HG03095 (cell line): Measurements from ENCODE around the gene KRTAP10-12.

Experiments
- ATAC-seq: cut with Tn5 transposase; IDR thresholded peaks from one replicate; pipeline ENCODE4 v1.9.1; 2021; ENCODE audit warnings: moderate library complexity; ENCODE audit not compliant: unreplicated experiment

KRTAP10-12 gene

GRCh38 chr21:44710756-44711326 is 13.9 kb downstream of the KRTAP10-12 start:
- no peak for ATAC-seq

DNA sequence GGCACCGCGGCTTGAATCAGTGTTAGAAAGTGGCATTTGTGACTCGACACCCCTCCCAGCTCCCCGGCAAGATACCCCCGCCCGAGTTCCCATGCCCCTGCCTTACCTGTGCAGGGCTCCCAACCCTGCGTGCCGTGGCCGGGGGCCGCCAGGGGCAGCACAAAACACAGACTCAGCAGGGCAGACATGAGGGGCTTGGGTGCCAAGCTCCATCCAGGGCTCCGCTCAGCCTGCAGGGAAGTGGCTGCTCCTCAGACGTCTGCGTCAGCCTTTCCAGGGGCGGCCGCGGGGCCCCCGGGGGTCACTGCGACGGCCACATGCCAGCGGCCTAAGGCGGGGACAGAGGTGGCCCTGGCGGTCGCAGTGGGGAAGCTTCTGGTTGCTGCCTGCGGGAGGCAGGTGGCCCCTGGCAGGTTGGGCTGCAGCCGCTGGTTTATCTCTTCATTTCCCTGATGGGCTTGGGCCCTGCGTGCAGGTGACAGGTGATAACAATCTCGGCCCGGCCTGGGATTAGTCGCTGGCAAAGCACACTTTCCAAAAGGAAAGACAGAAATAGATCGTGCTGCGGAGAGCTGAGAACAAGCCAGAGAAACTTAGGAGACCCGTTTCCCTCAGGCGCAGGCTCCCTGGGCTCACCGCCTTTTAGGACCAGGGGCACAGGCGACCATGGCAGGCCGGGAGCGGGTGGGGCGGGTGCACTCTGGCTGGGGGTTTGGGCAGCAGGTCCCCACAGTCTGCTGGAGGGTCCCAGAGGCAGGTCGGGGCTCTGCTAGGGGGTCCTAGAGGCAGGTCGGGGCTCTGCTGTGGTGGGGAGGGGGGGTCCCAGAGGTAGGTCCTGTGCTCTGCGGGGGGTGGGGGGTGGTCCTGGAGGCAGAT is 14.6 kb downstream of the KRTAP10-12 start, which contains the start of gene TSPEAR:
Gene TSPEAR (minus strand): TSS at position 246 of the 876 bp plus-strand sequence. CDS start 58 bp downstream, at position 188.
- no peak for ATAC-seq

- no peak for ATAC-seq
Observed at GRCh38 chr21:44712203-44713028, 15.4 kb downstream of the KRTAP10-12 start.

DNA sequence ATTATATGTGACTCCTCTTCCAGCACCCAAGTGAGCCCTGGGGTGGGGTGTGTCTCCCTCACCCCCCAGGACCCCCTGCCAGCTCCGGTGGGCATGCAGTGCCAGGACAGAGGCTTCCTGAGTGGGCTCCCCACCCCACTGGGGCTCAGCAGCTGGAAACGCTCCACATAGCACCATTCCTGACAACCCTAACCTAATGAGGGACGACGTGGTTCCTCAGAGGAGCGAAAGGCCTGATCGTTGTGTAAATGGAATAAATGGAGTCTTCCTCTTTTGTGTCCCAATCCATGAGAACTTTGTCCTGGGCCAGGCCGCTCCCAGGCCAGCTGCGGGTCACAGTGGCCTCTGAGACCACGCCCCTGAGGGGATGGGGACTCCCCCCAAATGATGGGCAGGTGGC is 16.2 kb downstream of the KRTAP10-12 start:
- ATAC-seq = no peak

- ATAC-seq = no peak
Observed at GRCh38 chr21:44713846-44714245, 16.9 kb downstream of the KRTAP10-12 start.

DNA sequence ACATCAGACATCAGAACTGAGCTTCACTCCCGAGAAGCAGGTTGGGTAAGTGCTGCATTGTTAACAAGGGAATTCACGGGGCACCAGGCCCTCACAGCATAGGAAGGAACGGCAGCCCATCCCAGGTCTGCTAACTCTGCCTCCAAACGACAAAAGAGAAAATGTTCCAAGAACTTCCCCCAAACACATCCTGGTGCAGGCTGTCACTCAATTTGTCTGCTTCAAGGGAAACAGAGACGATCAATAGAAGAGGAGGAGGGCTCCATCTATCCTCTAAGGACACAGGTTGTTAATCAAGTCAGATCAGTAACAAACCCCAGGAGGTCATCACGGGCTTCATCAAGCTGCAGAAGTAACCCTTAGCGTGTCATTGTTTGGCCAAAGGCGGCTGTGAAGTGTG is 17.9 kb downstream of the KRTAP10-12 start:
- ATAC-seq = no peak

DNA sequence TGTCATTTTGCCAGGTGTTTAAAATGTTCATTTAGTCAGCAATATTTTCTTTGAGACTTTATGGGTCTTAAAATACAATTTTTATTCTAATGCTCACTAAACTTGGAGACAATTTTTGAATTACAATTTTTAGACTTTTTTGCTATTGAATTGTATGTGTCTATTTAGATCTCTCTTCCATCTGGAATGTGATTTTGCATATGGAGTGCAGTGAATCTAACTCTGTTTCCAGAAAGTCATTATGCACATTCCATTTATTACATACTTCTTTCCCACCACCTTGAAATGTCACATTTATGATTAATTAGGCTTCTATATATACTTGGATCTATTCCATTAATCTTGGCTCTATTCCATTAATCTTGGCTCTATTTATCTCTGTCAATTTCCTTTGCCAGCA is 20.0 kb downstream of the KRTAP10-12 start:
- ATAC-seq = no peak

GRCh38 chr21:44718093-44718492 is 21.1 kb downstream of the KRTAP10-12 start:
- no peak for ATAC-seq

DNA sequence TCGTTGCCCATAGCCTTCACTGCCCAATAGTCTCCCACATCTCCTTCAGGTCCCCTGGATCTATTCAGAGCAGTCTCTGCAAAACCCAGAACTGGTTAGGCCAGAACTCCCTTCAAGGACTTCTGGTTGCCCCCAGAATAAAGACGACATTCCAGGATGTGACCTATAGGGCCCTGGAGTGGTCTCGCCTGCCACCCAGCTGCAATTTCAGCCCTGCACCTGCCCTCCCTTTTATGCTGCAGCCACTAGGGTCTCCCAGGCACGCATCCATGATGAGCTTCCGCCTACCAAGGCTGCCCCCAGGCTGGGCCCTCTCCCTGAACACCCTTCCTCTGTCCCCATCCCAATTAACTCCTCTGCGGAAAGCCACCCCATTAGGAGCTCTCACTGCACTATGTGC is 21.6 kb downstream of the KRTAP10-12 start:
- ATAC-seq = no peak

- no peak for ATAC-seq
Observed at GRCh38 chr21:44720170-44720569, 23.2 kb downstream of the KRTAP10-12 start.

DNA sequence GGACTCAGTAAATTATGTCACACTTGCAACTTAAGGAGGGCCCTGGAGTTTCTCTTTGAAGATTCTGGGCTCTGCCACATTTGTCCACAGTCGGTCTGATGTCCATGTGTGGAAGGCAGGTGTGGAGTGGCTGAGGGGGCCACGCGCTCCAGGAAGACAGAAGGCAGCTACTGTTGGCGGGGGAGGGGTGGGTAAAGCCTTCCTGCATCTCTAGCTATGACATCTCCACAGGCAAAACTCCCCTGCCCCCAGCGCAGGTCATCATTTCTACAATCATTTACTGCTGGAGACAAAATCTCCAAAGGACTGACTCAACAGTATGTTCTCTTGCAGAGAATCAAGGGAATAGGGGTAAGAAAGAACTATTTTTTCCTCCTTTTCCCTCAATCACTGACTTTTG is 25.8 kb downstream of the KRTAP10-12 start:
- no peak for ATAC-seq

DNA sequence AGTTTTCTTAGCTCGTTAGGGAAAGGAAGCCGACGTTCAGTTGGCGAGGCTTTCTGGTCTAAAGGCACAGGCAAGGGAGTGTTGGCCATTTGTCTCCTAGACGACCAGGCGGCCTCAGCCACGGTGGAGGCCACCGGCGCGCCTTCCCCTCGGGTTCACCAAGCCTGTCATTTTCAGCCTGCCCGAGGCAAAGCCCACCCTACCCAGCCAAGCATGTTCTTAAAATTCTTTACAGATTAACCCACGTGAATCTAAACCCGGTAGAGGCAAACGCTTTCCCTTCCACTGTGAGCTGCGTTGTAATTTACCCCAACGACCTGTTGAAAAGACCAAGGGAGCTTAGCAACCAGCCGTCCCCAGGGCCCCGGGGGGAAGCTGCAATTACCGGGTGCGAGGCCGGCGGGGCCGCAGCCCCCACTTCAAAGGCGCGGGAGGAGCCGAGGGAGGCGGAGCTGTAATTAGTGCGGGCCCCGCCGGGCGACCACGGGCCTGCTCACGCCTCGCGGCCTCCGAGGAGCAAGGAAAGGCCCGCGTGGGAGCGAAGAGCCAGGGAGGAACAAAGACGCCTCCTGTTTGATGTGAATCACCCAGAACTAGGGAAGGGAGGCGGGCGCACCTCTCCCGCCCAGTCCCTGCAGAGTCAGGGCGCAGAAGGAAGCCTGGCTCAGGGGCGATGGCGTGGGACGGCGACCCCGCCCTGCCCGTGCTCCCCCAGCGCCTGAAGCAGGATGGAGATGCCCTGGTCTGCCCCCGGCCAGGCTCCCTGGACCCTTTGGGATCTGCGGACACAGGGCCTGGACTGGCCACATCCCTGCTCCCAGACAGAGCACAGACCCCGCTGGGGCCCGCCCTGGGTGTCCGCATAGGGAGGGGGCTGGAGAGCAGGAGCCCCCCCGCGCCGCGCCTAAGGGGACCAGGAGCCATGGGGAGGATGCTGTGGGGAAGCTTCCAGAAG is 26.5 kb downstream of the KRTAP10-12 start:
- ATAC-seq = no peak

- no peak for ATAC-seq
Observed at GRCh38 chr21:44724196-44724595, 27.2 kb downstream of the KRTAP10-12 start.

DNA sequence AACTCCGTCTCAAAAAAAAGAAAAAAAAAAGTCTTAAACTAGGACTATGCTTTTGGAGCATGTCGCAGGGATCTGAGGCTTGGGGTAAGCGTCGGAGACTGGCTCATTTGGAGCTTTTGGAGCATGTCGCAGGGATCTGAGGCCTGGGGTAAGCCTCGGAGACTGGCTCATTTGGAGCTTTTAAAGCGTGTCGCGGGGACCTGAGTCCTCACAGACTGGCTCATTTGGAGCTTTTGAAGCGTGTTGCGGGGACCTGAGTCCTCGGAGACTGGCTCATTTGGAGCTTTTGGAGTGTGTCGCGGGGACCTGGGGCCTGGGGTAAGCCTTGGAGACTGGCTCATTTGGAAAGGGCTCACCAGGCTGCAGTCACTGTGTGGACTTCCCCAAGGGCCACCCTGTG is 28.0 kb downstream of the KRTAP10-12 start:
- no peak for ATAC-seq

- ATAC-seq = no peak
Observed at GRCh38 chr21:44726826-44727225, 29.9 kb downstream of the KRTAP10-12 start.

DNA sequence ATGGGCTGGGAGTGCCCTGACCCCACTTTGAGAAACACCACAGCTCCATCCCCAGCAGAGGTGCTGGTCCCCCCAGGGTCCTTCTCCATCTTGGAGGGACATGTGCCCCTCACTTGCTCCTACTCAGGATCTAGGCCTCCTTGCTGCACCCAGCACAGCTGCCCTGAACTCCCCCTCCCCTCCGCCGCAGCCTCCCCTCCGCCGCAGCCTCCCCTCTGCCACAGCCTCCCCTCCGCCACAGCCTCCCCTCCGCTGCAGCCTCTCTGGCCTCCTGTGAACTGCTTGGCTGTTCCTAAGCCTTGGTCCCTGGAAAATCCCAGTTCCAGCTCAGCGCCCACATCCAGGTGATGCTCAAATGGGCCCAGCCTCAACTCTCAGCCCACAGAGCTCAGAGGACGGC is 30.3 kb downstream of the KRTAP10-12 start:
- ATAC-seq = no peak

DNA sequence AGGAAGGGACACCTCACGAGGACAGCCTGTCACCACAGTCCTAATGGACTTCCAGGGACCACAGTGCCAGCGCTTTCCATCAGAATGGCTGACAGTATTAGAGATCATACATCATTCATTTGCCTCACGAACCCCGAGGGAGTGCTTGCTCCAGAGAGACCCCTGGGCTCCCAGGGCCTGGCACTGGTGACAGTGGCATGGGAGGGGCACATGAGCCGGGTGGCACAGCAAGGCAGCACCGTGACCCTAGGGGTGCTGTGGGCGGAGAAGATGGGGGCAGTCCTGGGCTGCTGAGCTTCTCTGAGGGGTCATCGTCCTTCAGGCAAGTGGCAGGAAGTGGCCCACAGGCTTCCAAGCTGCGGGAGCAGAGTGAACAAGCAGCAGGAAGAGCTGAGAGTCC is 30.8 kb downstream of the KRTAP10-12 start:
- ATAC-seq = no peak

DNA sequence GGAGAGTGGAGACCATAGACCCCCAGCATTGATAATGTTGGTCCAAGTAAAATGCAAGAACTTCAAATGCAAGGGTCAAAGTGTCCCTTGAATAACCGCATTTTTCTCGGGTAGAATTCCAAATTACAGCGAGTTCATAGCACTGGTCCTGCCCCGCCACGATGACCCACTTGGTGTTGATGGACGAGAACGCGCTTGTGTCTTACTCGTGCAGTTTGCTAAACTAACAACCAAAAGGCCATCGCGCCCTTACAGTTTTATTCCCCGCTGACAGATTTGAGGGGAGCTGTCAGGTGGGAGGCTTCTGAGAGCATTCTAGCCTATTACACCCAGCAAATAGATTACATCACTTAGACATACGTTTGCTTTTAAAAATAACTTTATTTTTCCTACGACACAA is 31.7 kb downstream of the KRTAP10-12 start:
- no peak for ATAC-seq

- ATAC-seq = no peak
Observed at GRCh38 chr21:44729336-44730027, 32.5 kb downstream of the KRTAP10-12 start.

- no peak for ATAC-seq
Observed at GRCh38 chr21:44730028-44730395, 33.0 kb downstream of the KRTAP10-12 start.
